ENCODE results near the gene HMCN1.

HMCN1 gene

DNA sequence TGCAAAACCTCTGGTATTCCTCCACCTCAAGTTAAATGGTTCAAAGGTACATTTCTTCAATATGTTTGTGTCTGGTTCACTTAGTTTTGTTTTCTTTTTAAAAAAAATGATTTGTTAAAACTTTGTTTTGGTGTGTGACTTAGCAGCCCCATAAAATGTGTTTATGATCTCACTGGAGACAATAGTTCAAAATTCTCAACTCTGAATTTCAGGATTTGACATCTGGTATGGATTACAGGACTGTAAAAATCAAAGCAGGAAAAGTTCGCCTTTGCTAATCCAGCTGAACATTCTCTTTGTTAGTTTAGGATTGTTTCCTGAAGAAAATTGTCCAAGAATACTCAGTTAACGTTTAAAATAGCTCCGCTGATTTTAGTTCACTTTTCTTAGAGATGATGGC is 231.7 kb downstream of the HMCN1 start:
- H3K4me3 Mint-ChIP-seq, result no peak overlapping the region
- no peak for ATAC-seq

GRCh38 chr1:185966471-185966870 is 232.3 kb downstream of the HMCN1 start:
- Mint-ChIP-seq H3K27me3 (peaks cover 16% of the 10 kb centered on the region), H3K4me3 (no peak overlapping the region), H3K9me3 (no peaks in the 10 kb centered on the region), H3K4me1 (no peaks in the 10 kb centered on the region), H3K27ac (no peak overlapping the region)
- DNase-seq (no peak), ATAC-seq (no peak)

More for the DNA sequence above, 231.7 kb downstream of the HMCN1 start:
- no peak for DNase-seq
- Mint-ChIP-seq H3K27ac (no peak overlapping the region), H3K9me3 (no peaks in the 10 kb centered on the region), H3K4me1 (no peaks in the 10 kb centered on the region), H3K27me3 (peaks cover 16% of the 10 kb centered on the region)

DNA sequence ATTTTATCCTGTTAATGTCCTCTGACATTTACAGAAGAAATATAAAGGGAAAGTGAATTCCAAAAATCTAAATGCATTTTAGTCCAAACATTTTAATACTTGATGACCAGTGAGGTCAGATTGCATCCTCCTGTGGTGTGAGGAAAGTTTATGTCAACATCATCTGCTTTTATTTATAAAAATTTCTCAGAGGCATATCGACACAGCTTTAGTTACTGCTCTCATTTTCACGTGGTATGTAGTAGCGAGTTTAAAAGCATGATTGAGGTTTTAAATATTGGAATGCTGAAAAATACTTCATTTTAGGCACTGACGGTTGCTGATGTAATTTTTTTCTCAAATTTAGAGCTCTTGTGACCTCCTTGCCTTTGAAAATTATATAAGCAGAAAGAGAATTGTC is 234.8 kb downstream of the HMCN1 start:
- H3K4me3 Mint-ChIP-seq, result no peak overlapping the region
- DNase-seq (no peak), ATAC-seq (no peak)
- peaks cover 16% of the 10 kb centered on the region for H3K27me3 Mint-ChIP-seq
- no peaks in the 10 kb centered on the region for H3K4me1 Mint-ChIP-seq
- no peak overlapping the region for H3K27ac Mint-ChIP-seq
- H3K9me3 Mint-ChIP-seq, result no peaks in the 10 kb centered on the region

DNA sequence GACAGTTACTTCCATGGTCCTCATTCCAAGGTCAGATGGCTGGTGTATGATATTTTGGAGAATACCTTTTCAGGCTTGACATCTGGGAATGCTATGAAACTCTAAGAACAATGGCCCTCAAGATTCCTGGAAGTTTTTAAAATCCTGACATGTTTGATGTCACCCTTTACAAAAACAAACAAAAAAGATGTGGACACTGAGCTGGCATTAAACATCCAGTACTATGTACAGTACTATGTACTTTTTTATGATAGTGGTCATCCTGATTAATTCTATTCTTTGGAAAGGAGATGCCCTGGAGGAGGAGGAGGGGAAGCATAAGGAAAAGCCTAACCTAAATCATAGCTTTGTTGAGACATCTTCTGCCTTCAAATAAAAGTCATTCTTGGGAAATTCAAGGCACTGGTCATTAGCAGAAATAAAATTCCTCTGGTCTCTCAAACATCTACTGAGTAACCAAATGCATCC is 235.4 kb downstream of the HMCN1 start:
- Mint-ChIP-seq H3K4me1 (no peaks in the 10 kb centered on the region), H3K9me3 (no peaks in the 10 kb centered on the region), H3K27ac (no peak overlapping the region), H3K4me3 (no peak overlapping the region), H3K27me3 (peaks cover 12% of the 10 kb centered on the region)
- ATAC-seq, result no peak
- no peak for DNase-seq

DNA sequence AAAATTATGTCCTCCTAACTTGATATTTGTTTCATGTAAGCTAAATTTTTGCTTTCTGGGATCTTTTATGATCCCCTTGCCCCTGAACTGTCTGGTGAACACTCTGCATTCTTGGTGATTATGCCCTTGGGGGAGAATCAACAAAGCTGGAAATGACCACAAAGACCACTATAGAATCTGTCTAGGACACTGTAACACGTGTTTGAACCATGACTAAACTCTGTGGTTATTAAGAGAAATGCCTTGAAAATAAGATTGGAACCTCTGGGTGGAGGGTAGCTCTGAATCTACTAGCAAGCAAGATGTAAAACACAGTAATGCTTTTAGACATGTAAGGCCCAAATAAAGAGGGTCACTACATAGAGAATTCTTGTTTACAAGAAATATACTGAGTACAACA is 237.5 kb downstream of the HMCN1 start:
- no peak for ATAC-seq
- H3K27ac Mint-ChIP-seq, result no peak overlapping the region

DNA sequence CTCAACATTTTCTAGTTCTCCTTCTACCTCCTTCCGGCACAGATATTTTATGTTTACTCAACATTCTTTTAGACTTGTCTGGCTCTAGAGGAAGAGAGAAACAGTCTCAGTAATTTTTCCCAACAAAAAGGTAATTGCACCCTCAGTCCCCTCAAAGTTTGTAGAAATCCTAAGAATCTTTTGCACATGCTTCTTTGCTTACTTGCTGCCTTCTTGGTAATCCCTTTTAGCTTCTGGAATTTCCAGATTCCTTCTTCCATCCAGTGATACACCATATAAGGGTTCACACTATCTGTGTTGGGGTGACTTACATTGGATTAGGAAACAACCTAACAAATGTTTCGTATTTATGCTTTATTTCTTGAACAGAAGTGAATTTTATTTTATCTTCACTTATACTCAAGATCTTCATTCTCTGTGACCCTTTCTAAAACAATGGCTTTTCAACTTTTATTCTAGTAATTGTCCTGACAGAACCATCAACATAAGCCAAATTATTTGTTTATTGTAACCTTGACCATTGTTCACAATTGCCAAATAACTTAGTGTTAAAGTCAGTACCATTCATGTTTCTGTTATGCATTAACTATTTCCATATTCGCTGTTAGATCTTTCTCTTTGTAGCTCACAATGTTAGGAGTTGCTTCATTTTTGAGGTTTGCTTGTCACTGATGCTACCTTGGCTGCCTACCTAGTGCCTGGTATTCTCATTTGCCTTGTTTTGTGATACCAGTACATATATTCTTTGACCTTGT is 238.1 kb downstream of the HMCN1 start:
- H3K27me3 Mint-ChIP-seq, result peaks cover 7% of the 10 kb centered on the region
- H3K4me3 Mint-ChIP-seq, result no peak overlapping the region
- H3K27ac Mint-ChIP-seq, result no peak overlapping the region
- H3K4me1 Mint-ChIP-seq, result no peaks in the 10 kb centered on the region
- no peak for DNase-seq
- ATAC-seq, result no peak
- H3K9me3 Mint-ChIP-seq, result no peaks in the 10 kb centered on the region

More for the DNA sequence above, 237.5 kb downstream of the HMCN1 start:
- DNase-seq, result no peak
- Mint-ChIP-seq H3K9me3 (no peaks in the 10 kb centered on the region), H3K27me3 (peaks cover 7% of the 10 kb centered on the region), H3K4me1 (no peaks in the 10 kb centered on the region), H3K4me3 (no peak overlapping the region)

GRCh38 chr1:185973645-185974044 is 239.5 kb downstream of the HMCN1 start:
- H3K9me3 Mint-ChIP-seq, result no peaks in the 10 kb centered on the region
- H3K27me3 Mint-ChIP-seq, result peaks cover 7% of the 10 kb centered on the region
- no peak overlapping the region for H3K27ac Mint-ChIP-seq
- H3K4me3 Mint-ChIP-seq, result no peak overlapping the region
- H3K4me1 Mint-ChIP-seq, result no peaks in the 10 kb centered on the region
- ATAC-seq (no peak), DNase-seq (no peak)

GRCh38 chr1:185974367-185975170 is 240.4 kb downstream of the HMCN1 start:
- no peaks in the 10 kb centered on the region for H3K9me3 Mint-ChIP-seq
- H3K4me3 Mint-ChIP-seq, result no peak overlapping the region
- DNase-seq (no peak), ATAC-seq (no peak)
- no peak overlapping the region for H3K27ac Mint-ChIP-seq
- no peaks in the 10 kb centered on the region for H3K4me1 Mint-ChIP-seq
- peaks cover 7% of the 10 kb centered on the region for H3K27me3 Mint-ChIP-seq

- Mint-ChIP-seq H3K9me3 (no peaks in the 10 kb centered on the region), H3K27me3 (no peaks in the 10 kb centered on the region), H3K4me1 (no peaks in the 10 kb centered on the region), H3K4me3 (no peak overlapping the region), H3K27ac (no peak overlapping the region)
- DNase-seq (no peak), ATAC-seq (peak; percentile 68)
Observed at GRCh38 chr1:185980891-185981290, 246.7 kb downstream of the HMCN1 start.

GRCh38 chr1:185984113-185984836 is 250.1 kb downstream of the HMCN1 start:
- H3K9me3 Mint-ChIP-seq, result no peaks in the 10 kb centered on the region
- H3K27ac Mint-ChIP-seq, result no peak overlapping the region
- ATAC-seq, result no peak
- DNase-seq, result no peak
- no peaks in the 10 kb centered on the region for H3K27me3 Mint-ChIP-seq
- no peak overlapping the region for H3K4me3 Mint-ChIP-seq
- peaks cover 9% of the 10 kb centered on the region for H3K4me1 Mint-ChIP-seq

- Mint-ChIP-seq H3K27ac (peak overlapping the region in 1 of 2 donors; percentile 92), H3K4me1 (peaks cover 9% of the 10 kb centered on the region), H3K4me3 (peak overlapping the region; percentile 71), H3K9me3 (no peaks in the 10 kb centered on the region), H3K27me3 (no peaks in the 10 kb centered on the region)
- ATAC-seq, result peak; percentile 87
- peak in 1 of 2 donors; percentile 8 for DNase-seq
Observed at GRCh38 chr1:185987611-185988321, 253.6 kb downstream of the HMCN1 start.

DNA sequence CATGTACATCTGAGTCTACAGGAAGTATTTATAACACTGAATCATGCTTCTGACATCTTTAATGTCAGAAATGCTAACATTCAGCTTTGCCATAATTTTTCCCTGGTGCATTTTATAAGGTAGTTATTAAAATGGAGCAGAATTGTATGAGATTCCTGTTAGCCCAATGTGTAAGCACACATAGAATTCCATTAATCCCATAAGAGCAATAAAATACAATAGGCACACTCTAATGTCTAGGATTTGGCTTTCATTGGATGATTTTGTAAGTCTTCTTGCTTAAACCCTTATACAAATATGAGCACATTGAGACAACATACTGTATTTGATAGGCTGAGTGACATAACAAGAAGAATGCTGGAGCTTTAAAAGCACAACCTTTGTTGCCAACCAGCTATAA is 256.4 kb downstream of the HMCN1 start:
- H3K9me3 Mint-ChIP-seq, result no peaks in the 10 kb centered on the region
- no peaks in the 10 kb centered on the region for H3K27me3 Mint-ChIP-seq
- no peak overlapping the region for H3K27ac Mint-ChIP-seq
- ATAC-seq (no peak), DNase-seq (no peak)
- H3K4me3 Mint-ChIP-seq, result no peak overlapping the region
- H3K4me1 Mint-ChIP-seq, result peaks cover 9% of the 10 kb centered on the region

DNA sequence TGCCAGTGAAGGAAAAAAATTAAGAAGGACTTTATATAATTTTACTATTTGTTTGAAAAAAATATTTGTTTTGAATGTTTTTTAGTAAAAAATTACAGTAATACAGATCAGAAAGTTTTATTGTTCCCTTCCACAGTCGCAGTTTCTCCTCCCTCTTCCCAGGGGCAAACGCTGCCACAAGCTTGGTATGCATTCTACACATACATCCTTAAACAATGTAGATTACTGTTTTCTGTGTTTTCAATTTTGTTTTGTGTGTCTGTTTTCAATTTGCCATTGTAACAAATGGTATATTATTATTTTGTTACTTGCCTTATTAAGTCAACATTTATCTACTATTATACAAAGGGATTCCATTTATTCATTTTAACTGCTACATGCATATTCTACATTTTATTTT is 257.1 kb downstream of the HMCN1 start:
- no peaks in the 10 kb centered on the region for H3K27me3 Mint-ChIP-seq
- no peaks in the 10 kb centered on the region for H3K9me3 Mint-ChIP-seq
- no peak overlapping the region for H3K27ac Mint-ChIP-seq
- ATAC-seq (no peak), DNase-seq (no peak)
- no peak overlapping the region for H3K4me3 Mint-ChIP-seq
- peaks cover 9% of the 10 kb centered on the region for H3K4me1 Mint-ChIP-seq

DNA sequence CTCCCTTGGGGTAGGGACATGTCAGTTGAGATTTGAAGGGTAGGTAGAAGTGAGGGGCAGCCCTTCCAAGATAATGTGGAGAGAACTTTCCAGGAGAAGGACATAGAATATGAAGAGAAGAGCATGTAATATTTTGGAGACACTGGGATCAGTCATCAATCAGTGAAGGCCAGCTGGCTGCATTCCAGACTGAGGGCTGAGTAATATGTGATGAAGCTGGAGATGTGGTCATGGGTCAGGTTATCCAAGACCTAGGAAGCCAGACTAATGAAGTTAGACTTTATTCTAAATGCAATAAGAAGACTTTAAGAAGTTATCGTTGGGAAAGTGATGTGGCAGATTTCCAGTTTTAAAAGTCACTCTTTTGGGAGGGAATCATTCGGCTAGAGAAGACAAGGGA is 262.0 kb downstream of the HMCN1 start:
- Mint-ChIP-seq H3K9me3 (no peaks in the 10 kb centered on the region), H3K27ac (no peak overlapping the region), H3K4me1 (no peaks in the 10 kb centered on the region), H3K27me3 (no peaks in the 10 kb centered on the region), H3K4me3 (no peak overlapping the region)
- ATAC-seq (no peak), DNase-seq (no peak)

DNA sequence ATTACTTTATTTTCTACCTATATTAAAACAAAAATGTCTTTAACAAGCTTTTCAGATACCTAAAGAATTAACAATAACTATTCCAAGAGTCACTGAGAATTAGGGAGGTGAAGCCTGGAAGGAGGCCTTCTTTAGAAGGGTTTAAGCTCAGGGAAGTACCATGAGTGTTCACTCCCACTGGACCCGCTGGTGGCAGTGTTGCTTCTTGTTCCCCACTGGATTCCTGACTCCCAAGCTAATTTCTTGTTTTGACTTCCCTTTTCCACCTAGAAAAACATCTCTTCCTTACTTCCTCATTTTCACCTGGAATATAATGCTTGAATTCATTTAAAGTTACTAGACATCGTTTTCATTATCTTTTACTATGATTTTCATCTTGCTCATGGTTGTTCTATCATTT is 264.2 kb downstream of the HMCN1 start:
- peak overlapping the region in 1 of 2 donors; percentile 43 for H3K27ac Mint-ChIP-seq
- ATAC-seq, result no peak

More for the DNA sequence above, 264.2 kb downstream of the HMCN1 start:
- DNase-seq, result no peak
- H3K27me3 Mint-ChIP-seq, result no peaks in the 10 kb centered on the region
- no peaks in the 10 kb centered on the region for H3K9me3 Mint-ChIP-seq
- H3K4me3 Mint-ChIP-seq, result no peak overlapping the region
- H3K4me1 Mint-ChIP-seq, result no peaks in the 10 kb centered on the region
